ENCODE data around the gene FIS1. TPM values are rescaled to one million over a fixed set of nuclear protein-coding genes. Genes with fewer than 3 reads are reported as not detected.

Gene FIS1
- total RNA-seq, 1 donor = 136 TPM

GRCh38 chr7:101241443-101242349, 3.2 kb downstream of the FIS1 start:
- Histone ChIP-seq H3K36me3 (ENCODE audit: insufficient read depth, low read length) (peaks cover 22% of the 10 kb centered on the region), H3K9me3 (ENCODE audit: low read depth, low read length) (no peaks in the 10 kb centered on the region), H3K4me2 (ENCODE audit: insufficient read depth, low read length) (no peak overlapping the region), H3K27ac (ENCODE audit: low read depth, low read length) (no peak overlapping the region), H3K79me2 (ENCODE audit: insufficient read depth, low read length) (peaks cover 50% of the 10 kb centered on the region), H2AFZ (ENCODE audit: low read length) (no peak overlapping the region), H4K20me1 (ENCODE audit: insufficient read depth, low read length) (peaks cover 16% of the 10 kb centered on the region), H3K27me3 (ENCODE audit: insufficient read depth, low read length) (no peaks in the 10 kb centered on the region), H3K4me1 (ENCODE audit: insufficient read depth, low read length) (peaks cover 12% of the 10 kb centered on the region), H3K4me3 (ENCODE audit: insufficient read depth, low read length) (no peak overlapping the region)
- no peak for DNase-seq (ENCODE audit: insufficient read length, low spot score, missing footprints)
- no peak for TF ChIP-seq CTCF (IDR thresholded peaks at IDR 0.05; ENCODE audit: extremely low read depth, low read depth, low read length)

- Histone ChIP-seq H3K9me3 (ENCODE audit: low read depth, low read length) (no peaks in the 10 kb centered on the region), H3K27ac (ENCODE audit: low read depth, low read length) (no peak overlapping the region), H3K27me3 (ENCODE audit: insufficient read depth, low read length) (no peaks in the 10 kb centered on the region), H3K4me3 (ENCODE audit: insufficient read depth, low read length) (no peak overlapping the region), H2AFZ (ENCODE audit: low read length) (no peak overlapping the region), H3K79me2 (ENCODE audit: insufficient read depth, low read length) (peaks cover 45% of the 10 kb centered on the region), H3K4me1 (ENCODE audit: insufficient read depth, low read length) (peaks cover 12% of the 10 kb centered on the region), H4K20me1 (ENCODE audit: insufficient read depth, low read length) (peaks cover 16% of the 10 kb centered on the region), H3K4me2 (ENCODE audit: insufficient read depth, low read length) (no peak overlapping the region), H3K36me3 (ENCODE audit: insufficient read depth, low read length) (peaks cover 24% of the 10 kb centered on the region)
- DNase-seq (ENCODE audit: insufficient read length, low spot score, missing footprints) = peak; percentile 47
- no peak for TF ChIP-seq CTCF (IDR thresholded peaks at IDR 0.05; ENCODE audit: extremely low read depth, low read depth, low read length)
Measured at GRCh38 chr7:101241015-101241363, 3.9 kb downstream of the FIS1 start.

GRCh38 chr7:101240226-101241014, 4.5 kb downstream of the FIS1 start:
- Histone ChIP-seq H4K20me1 (ENCODE audit: insufficient read depth, low read length) (peaks cover 16% of the 10 kb centered on the region), H2AFZ (ENCODE audit: low read length) (no peak overlapping the region), H3K9me3 (ENCODE audit: low read depth, low read length) (no peaks in the 10 kb centered on the region), H3K4me3 (ENCODE audit: insufficient read depth, low read length) (no peak overlapping the region), H3K27ac (ENCODE audit: low read depth, low read length) (no peak overlapping the region), H3K36me3 (ENCODE audit: insufficient read depth, low read length) (peaks cover 21% of the 10 kb centered on the region), H3K4me1 (ENCODE audit: insufficient read depth, low read length) (peaks cover 11% of the 10 kb centered on the region), H3K27me3 (ENCODE audit: insufficient read depth, low read length) (no peaks in the 10 kb centered on the region), H3K4me2 (ENCODE audit: insufficient read depth, low read length) (no peak overlapping the region), H3K79me2 (ENCODE audit: insufficient read depth, low read length) (peaks cover 39% of the 10 kb centered on the region)
- DNase-seq (ENCODE audit: insufficient read length, low spot score, missing footprints) = peak; percentile 41
- no peak for TF ChIP-seq CTCF (IDR thresholded peaks at IDR 0.05; ENCODE audit: extremely low read depth, low read depth, low read length)

GRCh38 chr7:101239951-101240220, 5.0 kb downstream of the FIS1 start:
- Histone ChIP-seq H3K36me3 (ENCODE audit: insufficient read depth, low read length) (peaks cover 21% of the 10 kb centered on the region), H3K27ac (ENCODE audit: low read depth, low read length) (no peak overlapping the region), H3K4me3 (ENCODE audit: insufficient read depth, low read length) (no peak overlapping the region), H3K27me3 (ENCODE audit: insufficient read depth, low read length) (no peaks in the 10 kb centered on the region), H3K79me2 (ENCODE audit: insufficient read depth, low read length) (peaks cover 34% of the 10 kb centered on the region), H2AFZ (ENCODE audit: low read length) (no peak overlapping the region), H3K4me1 (ENCODE audit: insufficient read depth, low read length) (peaks cover 7% of the 10 kb centered on the region), H3K4me2 (ENCODE audit: insufficient read depth, low read length) (no peak overlapping the region), H3K9me3 (ENCODE audit: low read depth, low read length) (no peaks in the 10 kb centered on the region), H4K20me1 (ENCODE audit: insufficient read depth, low read length) (peaks cover 16% of the 10 kb centered on the region)
- TF ChIP-seq CTCF (IDR thresholded peaks at IDR 0.05; ENCODE audit: extremely low read depth, low read depth, low read length) = no peak
- DNase-seq (ENCODE audit: insufficient read length, low spot score, missing footprints) = peak; percentile 61
